Measurements from ENCODE around the gene RFX5.

RFX5 gene

DNA sequence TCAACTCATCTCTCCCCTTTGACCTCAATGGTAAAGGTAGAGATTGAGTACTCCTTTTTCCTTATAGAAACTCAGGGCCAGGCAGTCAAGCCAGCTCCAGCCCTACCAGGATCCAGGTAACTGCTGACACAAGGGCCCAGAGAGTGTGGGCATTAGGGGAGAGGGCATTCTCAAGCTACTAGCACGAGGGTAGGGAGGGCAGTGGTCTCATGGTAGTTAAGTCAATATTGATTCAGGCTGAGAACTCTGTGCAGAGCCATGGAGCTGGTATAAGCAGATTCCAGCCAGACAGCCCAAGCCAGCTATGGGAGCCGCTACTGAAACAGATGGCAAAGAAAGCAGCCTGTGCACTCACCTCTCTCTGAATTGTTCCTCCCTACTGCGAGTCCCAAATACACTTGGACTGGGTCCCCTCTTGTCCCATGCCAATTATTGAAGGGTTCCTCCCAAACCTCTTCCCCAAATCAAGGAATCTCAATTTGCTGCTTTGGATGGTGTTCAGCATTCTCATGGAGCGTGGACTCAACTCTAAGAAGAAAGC, 22.6 kb downstream of the RFX5 start:
- no peak for DNase-seq

DNA sequence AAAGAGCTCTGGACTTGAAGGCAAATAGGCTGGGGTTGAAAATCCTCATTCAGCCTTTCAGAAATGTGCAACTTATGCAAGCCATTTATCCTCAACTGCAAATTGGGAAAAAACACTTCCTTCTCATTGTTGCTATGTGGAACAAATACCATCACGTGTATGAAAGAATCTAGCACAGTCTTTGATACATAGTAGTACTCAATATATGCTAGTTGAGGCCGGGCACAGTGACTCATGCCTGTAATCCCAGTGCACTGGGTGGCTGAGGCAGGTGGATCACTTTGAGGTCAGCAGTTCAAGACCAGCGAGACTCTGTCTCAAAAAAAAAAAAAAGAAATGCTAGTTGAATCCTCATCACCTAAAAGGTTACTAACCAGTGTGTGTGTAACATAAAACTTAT, 28.1 kb downstream of the RFX5 start:
- DNase-seq, result no peak

- DNase-seq, result no peak
Measured at GRCh38 chr1:151315565-151316235, 31.4 kb downstream of the RFX5 start.

GRCh38 chr1:151314137-151314875, 32.7 kb downstream of the RFX5 start:
- no peak for DNase-seq

DNA sequence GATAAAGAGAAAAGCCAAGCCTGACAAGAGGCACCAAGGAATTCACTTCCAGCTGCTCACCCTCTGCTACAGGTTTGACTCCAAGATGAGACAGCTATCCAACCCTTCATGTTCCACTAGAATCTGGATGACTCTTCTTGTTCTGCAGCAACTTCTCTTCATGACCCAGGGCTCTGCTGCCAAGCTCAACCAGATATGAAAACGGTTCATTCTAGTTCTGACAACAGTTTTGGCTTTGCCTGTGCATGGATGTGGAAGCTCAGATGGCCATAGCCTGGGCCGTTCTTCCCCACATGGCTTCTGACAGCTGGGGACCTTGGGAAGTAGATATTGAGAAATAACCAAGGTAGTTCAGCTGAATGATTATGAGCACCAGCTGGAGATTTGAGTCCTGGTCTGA, 33.6 kb downstream of the RFX5 start:
- no peak for DNase-seq

GRCh38 chr1:151312826-151313225, 34.2 kb downstream of the RFX5 start:
- no peak for DNase-seq

DNA sequence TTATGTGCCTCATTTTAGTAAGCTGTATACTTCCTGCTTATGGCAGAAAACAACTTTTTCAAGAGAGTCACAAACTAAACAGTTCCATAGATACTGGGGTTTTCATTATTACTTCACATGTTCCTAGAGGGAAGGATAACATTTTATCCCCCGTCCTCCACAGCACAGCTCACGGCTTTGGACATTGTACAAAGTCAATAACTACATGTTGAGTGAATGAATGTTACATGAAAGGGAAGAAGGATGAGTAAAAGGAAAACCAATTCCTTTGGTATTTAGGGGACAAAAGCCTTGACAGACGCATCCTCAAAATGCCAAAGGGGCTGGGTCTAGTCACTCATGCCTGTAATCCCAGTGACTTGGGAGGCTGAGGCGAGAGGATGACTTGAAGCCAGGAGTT, 34.6 kb downstream of the RFX5 start:
- no peak for DNase-seq

- DNase-seq, result no peak
Measured at GRCh38 chr1:151311589-151312331, 35.3 kb downstream of the RFX5 start.

DNA sequence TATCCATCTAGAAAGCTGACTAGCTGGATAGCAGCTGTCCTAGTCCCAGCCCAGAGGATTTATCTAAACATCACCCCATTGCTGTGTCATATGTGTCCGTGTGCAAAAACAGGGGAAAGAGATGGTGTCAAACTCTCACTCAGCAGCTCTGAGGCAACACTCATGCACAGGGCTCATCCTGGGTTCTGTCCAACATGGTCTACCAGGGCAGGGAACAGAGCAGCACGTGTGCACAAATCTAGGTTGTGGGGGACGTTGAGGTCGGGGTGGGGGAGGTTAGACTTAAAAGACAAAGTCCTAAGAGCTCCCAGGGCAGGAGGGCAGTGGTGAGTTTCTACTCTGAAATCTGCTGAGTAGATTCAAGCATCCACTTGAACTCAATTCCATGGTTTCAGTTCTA, 36.0 kb downstream of the RFX5 start:
- no peak for DNase-seq

GRCh38 chr1:151309811-151310323, 37.2 kb downstream of the RFX5 start:
- no peak for DNase-seq

DNA sequence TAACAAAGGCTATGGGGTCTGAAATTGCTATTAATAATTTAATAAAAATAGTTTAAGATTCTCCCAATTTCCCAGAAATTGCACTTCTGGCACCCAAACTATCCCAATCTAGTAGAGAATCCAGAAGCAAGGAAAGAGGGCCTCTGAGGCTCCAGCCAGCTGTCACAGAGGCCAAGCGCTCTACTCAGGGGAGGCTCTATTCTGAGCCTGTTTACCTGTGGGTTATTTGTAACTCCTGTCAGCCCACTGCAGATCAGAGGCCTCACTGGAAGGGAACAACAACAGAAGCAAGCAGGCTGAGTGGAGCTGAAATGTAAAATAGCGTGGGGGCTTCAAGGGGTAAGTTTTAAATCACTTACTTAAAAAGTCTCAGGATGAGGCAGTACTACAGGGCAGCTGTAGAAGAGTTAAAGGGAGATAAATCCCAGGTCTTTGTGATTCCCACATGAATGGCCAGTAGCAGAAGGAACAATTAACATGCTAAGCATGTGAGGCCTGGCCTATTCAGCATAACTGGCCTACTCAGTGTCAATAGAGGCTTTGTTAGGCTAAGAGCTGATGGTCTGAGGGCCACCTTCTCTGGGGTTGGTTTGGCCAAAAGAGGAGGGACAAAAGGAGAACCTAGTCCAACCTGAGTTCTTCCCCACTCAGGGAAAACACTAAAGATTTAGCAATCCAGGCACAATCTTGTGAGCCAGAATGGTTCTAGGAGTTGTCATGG, 52.1 kb downstream of the RFX5 start:
- no peak for DNase-seq

DNA sequence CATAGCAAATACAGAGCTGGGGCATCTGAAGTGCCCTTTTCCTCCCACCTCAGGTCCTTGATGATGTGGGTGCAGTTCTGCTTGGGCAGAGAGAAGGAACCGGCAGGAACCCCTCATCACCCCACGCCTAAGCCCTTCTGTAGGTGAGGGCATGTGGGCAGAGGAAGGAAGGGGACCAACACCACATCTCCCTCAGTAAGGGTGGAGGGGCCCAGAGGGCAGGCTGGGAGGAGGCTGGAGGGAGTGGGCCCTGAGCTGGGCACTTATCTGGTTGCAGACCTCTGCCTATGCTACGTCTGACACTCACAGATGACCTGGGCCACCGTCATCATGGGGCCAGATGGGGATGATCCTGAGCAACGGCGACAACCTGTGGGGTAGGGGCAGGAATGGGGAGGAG, 54.0 kb downstream of the RFX5 start:
- no peak for DNase-seq

DNA sequence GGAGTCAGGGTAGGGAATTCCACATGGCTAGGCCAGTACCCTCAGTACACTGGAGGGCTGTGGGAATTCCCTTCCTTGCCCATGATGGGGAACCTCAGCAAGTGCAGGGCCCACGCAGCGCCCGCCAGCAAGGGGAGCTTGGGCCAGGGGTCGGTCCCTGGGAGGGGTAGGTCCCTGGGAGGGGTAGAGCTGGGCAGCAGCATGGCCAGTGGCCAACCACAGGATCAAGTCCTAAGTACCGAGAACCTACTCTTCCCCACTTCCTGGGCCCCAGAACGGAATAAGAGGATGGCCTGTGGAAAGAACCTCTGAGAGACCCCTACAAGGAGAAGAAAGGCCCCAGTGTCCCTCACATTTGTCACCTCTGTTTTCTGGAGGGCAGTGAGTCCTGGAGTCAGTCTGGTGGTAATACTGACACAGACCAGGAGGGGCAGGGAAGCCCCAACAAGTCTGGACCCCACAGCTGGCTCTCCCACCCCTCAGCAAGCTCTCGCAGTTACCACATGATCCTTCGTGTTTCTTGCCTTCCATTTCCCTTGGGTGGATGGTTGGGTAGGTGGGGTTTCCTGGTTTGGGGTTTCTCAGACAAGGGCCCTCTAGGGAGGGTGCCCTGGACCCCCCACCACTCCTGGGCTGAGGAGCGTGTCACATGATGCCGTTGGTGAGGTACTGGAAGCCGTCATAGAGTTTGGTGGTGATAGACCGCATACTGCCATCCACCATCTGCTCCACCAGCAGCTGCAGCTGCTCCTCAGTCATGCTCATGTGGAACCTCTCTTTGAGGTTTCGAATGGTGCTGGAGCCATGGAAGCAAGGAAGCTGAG, 54.6 kb downstream of the RFX5 start:
- DNase-seq, result no peak

GRCh38 chr1:151290709-151291303, 56.2 kb downstream of the RFX5 start:
- DNase-seq, result no peak
